GM18951 (cell line): ENCODE data around the gene GSG1L.
"Not testable (repeated sequence)": the region's sequence is repeated elsewhere in the genome, so short reads cannot be mapped to it uniquely, and the experiment has no call there.

Experiments
- POLR2A ChIP-seq: IDR thresholded peaks from 4 replicates; pipeline ENCODE4 v1.6.1; 2011; ENCODE audit warnings: mild to moderate bottlenecking; ENCODE audit not compliant: insufficient read length, insufficient read depth; ENCODE audit errors: extremely low read depth
- in situ Hi-C: fragments of 300-500 bp; cut with MboI; formaldehyde crosslinking; loops from one replicate; pipeline ENCODE4 v1.12.0; 2022; ENCODE audit warnings: low sequenced_read_pairs, mixed read lengths, inconsistent platforms; ENCODE audit not compliant: unreplicated experiment

The GSG1L gene

DNA sequence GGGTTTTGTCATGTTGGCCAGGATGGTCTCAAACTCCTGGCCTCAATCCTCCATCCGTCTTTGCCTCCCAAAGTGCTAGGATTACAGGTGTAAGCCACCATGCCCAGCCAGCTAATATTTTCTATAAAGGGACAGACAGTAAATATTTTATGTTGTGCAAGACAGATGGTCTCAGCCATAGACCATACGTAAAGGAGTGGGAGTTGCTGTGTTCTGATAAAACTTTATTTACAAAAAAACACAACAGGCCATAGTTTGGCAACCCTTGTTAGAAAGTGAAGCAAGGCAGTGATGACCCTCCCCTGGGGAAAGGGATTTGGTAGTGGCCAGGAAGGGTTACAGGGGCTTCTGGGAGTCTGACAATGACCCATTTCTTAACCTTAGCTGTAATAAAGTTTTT lies 119.7 kb downstream of the GSG1L start:
- in situ Hi-C loops, result no loop called here
- no peak for TF ChIP-seq POLR2A

DNA sequence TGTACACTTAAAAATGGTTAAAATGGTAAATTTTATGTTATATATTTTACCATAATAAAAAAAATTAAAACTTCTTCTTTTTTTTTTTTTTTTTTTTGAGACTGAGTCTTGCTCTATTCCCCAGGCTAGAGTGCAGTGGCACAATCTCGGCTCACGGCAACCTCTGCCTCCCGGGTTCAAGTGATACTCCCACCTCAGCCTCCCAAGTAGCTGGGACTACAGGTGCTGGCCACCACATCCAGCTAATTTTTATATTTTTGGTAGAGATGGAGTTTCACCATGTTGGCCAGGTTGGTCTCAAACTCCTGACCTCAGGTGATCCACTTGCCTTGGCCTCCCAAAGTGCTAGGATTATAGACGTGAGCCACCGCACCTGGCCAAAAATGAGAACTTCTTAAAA lies 121.4 kb downstream of the GSG1L start:
- in situ Hi-C loops, result not testable (repeated sequence)

DNA sequence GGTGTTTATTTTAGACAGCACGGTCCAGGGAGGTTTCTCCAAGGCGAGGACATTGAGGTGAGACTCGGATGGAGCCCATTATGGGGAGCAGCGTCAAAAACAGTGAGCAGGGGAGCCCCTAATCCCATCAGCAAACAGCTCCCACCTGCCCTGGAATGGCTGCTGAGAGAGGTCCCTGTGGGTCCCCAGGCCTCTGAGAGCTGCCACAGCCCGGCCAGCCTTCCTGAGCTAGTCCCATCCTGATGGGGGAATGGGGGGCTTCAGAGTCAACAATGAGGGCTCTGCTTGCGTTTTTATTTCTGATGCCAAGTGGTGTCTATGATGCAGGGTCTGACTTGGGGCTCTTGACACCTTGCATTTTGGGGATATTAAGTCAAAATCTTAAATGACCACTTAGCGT lies 128.4 kb downstream of the GSG1L start:
- in situ Hi-C loops, result no loop called here
- TF ChIP-seq POLR2A, result no peak

DNA sequence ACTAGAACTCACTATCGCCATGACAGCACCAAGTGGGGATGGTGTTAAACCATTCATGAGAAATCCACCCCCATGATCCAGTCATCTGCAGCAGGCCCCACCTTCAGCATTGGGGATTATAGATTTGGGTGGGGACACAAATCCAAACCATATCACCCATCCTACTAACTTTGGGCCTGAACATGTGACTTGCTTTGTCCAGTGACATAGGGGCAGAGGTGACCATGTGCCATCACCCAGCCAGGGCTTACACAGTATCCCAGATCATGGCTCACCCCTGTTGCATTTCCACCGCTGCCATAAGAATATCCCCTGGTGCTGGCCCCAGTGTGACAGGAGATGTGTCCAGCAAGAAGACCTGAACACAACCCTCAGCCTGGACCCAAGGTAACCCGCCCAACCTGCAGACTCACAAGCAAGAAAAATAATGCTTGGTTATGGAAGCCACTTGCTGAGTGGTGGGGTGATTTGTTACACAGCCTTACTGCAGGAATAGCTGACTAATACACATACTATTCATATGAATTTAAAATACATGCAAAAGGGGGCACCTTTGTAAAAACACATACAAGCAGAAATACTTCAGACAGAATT lies 130.9 kb downstream of the GSG1L start:
- in situ Hi-C loops, result no loop called here
- TF ChIP-seq POLR2A, result no peak

DNA sequence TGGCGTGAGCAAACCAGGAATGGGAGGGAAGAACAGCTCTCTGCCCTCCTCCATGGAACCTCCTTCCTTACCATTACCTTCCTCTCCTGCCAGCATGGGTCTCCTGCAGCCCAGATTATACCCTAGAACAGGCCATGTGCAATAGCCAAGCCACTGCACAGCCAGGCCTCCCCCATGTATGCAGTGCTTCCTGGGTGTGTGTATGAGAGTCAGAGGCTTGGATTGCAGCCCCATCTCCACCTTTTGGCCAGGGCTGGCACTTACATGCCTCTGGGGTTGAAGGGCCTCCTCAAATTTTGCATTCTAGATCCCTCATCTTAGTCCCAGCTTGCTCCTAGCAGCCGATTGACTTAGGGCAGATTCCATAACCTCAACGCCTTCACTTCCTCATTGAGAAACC lies 133.7 kb downstream of the GSG1L start:
- TF ChIP-seq POLR2A, result no peak
- in situ Hi-C loops, result no loop called here

DNA sequence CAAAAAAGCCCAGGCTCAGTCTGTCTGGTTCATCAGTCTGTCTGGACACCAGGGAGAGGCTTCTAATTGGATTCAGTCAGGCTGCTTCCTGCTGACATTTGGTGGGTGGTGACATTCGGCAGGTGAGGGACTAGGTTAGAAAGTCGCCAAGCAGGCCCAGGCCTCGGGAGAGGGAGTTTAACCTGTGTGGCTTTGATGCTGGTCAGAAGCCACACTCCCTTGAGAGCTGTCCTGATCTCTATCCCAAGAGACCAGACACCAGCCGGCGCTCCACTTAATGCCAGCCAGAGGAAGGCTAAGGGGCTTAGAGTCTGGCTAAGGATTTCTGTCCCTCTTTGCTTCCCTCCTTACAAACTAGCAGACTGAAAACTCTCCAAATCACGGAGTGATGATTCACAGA lies 135.0 kb downstream of the GSG1L start:
- in situ Hi-C loops, result no loop called here
- TF ChIP-seq POLR2A, result no peak

DNA sequence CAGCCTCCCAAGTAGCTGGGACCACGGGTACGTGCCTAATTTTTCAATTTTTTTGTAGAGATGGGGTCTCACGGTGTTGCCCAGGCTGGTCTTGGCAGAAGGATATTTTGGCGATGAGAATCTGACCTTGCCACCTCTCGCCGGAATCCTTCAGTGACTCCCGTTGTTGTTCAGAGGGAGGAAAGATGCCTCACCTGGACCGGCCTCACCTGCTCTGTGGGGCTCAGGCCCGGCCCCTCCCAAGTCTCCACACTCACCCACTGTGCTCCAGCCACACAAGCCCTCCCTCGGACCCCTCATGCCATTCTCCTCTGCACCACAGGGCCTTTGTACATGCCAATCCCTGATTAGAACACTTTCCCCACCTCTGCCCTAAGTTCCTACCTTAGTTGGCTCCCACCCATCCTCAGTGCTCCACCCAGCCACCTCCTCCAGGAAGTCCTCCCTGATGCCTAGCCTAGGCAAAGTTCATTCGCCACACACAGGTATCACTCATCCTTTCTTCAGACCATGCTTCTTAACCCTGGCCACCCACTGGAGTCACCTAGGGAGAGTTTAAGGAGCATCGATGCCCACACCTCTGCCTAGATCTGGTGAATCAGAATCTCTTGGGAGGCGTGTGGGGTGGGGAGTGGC lies 136.1 kb downstream of the GSG1L start:
- in situ Hi-C loops, result no loop called here
- no peak for TF ChIP-seq POLR2A

DNA sequence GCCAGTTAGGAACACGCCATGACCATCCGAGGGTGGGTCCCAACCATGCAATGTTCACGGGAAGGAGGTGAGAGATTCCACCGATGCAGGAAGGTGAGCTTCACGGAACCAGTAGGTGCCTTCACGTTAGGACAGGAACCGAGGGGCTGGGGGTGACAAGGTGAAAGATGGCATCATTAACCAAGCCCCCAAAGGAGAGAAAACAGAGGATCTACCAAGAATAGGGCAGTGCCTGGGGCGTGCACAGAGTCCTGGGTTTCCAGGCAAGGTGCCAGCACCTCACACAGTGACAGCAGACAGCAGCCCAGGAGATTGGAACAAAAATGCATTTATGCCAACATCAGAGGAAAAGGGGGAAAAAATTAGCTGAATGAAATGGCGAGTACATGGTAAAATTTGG lies 137.9 kb downstream of the GSG1L start:
- TF ChIP-seq POLR2A, result no peak

DNA sequence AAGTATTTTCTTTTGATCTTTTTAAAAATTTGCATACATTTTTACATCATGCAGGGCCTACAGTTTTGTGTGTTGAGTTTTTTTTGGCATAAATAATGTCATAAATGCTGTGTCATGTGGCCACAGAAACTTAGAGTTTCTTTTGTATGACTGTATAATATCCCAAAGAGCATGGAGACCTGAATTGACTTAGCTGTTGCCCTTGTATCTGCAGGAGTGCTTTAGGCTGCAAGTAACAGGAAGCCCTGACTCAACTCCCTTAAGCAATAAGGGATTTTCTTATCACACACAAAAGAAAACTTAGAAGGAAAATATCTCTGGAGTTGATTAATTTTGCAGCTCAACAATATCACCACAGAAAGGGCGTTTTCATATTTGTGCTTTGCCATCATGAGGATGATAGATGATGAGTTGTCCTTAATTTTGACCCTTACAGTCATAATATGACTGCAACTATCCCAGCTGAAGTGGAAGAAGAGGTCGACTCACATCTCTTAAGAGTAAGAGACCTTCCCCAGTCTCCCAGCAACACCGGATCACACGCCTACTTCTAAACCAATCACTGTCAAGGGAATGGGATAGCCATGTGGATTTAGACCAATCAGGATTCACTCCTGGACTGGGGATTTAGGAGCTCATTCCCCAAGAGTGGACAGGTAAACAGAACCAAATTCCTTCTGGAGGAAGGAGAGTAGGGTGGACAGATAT lies 138.9 kb downstream of the GSG1L start:
- in situ Hi-C loops, result no loop called here
- TF ChIP-seq POLR2A, result no peak

More for the DNA sequence above, 137.9 kb downstream of the GSG1L start:
- in situ Hi-C loops, result no loop called here

DNA sequence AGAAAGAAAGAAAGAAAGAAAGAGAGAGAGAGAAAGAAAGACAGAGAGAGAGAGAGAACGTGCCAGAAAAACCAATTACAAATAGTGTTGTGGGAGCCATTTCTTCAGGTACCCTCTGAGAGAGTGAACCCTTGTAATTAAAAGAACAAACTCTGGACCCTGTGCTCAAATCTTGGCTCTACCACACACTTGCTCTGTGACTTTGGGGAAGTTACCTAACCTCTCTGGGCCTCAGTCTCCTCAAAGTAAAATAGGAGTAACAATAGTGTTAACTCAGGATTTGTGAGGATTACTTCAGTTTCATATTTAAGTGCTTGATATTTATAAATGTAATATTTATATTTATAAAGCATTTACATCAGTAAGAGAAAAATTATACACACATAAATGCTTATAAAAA lies 139.8 kb downstream of the GSG1L start:
- in situ Hi-C loops, result no loop called here
- no peak for TF ChIP-seq POLR2A

DNA sequence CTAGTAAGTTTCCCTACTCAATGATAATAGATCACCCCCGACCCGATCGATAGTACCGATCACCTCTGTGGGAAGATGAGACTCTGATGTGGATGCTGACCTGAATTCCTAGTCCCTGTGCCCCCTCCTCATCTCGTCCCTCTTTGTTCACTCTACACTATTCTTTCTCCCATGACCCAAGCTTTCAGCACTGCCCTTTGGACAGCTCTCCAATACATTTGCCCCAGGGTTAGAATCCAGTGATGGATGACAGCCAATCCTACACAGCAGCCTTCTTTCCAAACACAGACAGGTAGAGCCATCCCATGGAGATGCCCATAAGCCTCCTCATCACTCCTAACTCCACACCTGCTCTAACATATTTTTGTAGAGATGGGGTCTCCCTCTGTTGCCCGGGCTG lies 141.1 kb downstream of the GSG1L start:
- in situ Hi-C loops, result no loop called here
- TF ChIP-seq POLR2A, result no peak

DNA sequence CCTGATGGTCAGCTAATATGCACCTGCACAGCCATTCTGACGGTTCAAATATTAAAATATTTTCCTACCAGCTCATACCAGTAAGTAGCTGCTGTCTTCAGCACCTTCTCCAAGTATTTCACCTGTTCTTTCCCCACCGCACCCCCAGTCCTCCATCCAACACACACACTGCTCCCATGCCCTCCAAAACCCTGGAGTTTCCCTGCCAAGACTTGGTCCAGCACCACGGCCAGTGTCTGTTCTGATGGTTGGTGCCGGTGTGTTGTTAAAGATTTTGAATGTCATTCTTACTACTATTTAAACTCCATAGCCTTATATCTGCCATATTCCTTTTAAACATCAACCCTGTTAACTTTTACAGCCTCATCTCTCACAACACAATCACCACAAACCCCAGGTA lies 142.4 kb downstream of the GSG1L start:
- in situ Hi-C loops, result no loop called here
- no peak for TF ChIP-seq POLR2A

DNA sequence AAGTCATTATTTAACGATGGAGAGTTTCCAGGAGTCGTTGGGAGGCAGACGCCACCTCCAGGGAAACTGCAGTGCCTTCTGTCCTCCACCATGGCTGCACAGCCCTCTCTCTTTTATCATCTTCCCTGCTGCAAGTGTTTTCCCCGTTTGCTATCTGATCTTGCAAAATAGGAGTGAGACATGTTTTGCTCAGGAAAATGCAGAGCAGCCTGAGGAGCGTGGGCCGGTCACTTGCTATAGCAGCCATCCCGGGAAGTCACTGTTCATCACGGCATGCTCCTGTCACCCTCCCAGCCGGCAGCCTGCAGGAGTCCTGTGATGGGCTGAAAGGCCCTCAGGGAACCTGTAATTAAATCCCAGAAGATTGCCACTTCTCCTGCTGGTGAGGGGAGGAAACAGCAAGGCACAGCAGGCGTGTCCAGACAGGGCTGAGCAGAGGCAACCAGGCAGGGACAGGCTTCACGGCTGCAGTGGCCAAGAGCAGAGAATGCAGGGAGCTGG lies 143.1 kb downstream of the GSG1L start:
- TF ChIP-seq POLR2A, result no peak
- in situ Hi-C loops, result no loop called here

DNA sequence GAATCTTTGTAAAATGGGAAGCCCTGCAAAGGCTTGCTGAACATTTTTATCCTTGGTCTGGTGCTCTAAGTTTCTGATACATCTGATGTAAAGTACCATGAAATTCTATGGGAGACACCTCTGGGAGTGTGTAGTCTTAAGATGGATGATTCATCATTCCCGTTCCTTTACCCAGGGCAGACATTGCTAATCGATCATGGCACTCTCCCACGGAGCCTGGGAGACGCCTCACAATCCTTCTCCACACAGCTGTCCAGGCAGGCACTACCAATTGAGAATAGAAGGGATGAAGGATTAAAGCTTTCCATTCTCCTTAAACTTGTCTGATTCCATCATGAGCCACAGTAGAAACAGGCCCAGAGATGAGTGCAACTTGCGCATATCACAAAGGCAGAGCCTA lies 144.8 kb downstream of the GSG1L start:
- no peak for TF ChIP-seq POLR2A
- in situ Hi-C loops, result no loop called here
